H7 (cell line): ENCODE data around the gene MTA3. TPM values are rescaled to one million over a fixed set of nuclear protein-coding genes. Genes with fewer than 3 reads are reported as not detected.

Source experiments
- DNase-seq: peaks from one replicate; pipeline ENCODE4 v3.0.0; 2012
- H3K27me3 ChIP-seq: 2 replicates; pipeline ENCODE4 v1.6.0; 2011; ENCODE audit warnings: mild to moderate bottlenecking, low read length; ENCODE audit not compliant: control insufficient read depth, insufficient read depth
- H3K36me3 ChIP-seq: replicated peaks from 2 replicates; pipeline ENCODE4 v1.5.1; 2011; ENCODE audit warnings: low read length; ENCODE audit not compliant: control insufficient read depth, insufficient read depth
- H3K4me3 ChIP-seq: 2 replicates; pipeline ENCODE4 v1.5.1; 2011; ENCODE audit warnings: low read depth, mild to moderate bottlenecking, control low read depth, low read length, moderate library complexity; ENCODE audit not compliant: insufficient read depth
- total RNA-seq: library from RNA; depleted of rRNA; stranded (reverse); fragments of >200 nt; shearing (Covaris generic); gene quantifications from 2 replicates; pipeline ENCODE4 v1.2.3, GENCODE V29; 2014

The MTA3 gene
- total RNA-seq, 1 experiment from 2014 or later, result 51.8 TPM

DNA sequence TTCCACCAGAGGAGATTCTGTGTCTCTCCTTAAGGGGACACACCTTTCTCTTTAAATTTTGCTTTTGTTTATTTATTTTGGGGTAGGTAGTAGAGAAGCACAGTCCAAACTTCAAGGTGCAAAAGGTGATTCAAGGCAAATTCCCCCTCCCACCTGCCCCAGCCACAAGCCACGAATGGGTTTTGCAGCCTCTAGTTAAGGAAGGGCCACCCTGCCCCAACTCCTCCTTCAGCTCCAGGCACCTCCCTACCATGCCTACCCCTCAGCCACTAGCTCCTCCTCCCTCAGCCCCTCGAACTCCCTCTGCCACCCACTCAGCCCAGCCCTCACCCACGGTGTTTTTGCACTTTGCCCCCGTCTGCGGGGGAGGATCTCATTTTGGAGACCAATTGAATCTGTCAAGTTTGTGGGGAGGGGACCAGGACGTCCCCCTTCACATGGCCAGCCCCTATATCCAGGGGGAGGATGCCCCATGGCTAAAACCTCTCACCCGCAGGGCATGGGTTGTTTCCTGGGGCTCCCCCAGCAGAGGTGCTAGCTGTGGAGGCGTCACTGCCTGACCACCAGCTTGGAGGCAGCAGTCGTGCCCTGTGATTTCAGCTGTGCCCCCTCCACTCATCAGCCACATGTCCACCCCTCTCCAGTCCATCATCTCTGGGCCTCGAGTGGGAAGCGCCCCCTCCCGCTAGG, 219.5 kb downstream of the MTA3 start:
- Histone ChIP-seq H3K27me3 (peaks cover 8% of the 10 kb centered on the region), H3K36me3 (no peaks in the 10 kb centered on the region), H3K4me3 (no peak overlapping the region)
- DNase-seq, result peak; percentile 31

- no peaks in the 10 kb centered on the region for H3K36me3 ChIP-seq
- no peak overlapping the region for H3K4me3 ChIP-seq
- DNase-seq, result no peak
- H3K27me3 ChIP-seq, result peaks cover 8% of the 10 kb centered on the region
Observed at GRCh38 chr2:42788478-42788793, 220.0 kb downstream of the MTA3 start.

DNA sequence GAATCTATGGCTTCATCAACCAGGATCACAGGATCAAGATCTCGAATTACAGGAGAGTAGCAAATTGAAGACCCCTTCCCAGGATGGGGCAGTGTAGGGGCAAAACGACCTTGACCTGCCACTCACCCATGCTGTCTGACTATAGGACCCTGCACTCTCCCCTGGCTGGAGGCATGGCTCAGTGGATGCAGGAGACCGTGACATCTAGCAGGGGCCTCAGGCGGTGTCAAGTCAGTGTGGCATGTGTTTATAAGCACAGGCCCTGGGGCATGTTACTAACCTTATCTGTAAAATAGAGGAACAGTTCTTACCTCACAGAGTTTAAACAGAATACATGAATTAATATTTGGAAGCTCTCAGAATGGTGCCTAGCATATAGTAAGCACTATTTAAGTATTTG, 220.4 kb downstream of the MTA3 start:
- H3K27me3 ChIP-seq, result peaks cover 8% of the 10 kb centered on the region
- no peak overlapping the region for H3K4me3 ChIP-seq
- no peaks in the 10 kb centered on the region for H3K36me3 ChIP-seq
- DNase-seq, result no peak

- H3K36me3 ChIP-seq, result no peaks in the 10 kb centered on the region
- peaks cover 8% of the 10 kb centered on the region for H3K27me3 ChIP-seq
- no peak for DNase-seq
- no peak overlapping the region for H3K4me3 ChIP-seq
Observed at GRCh38 chr2:42789751-42790150, 221.3 kb downstream of the MTA3 start.

- Histone ChIP-seq H3K27me3 (peaks cover 8% of the 10 kb centered on the region), H3K36me3 (no peaks in the 10 kb centered on the region), H3K4me3 (no peak overlapping the region; the same call in 1 of the 2 replicates)
- no peak for DNase-seq
Observed at GRCh38 chr2:42791606-42792005, 223.2 kb downstream of the MTA3 start.

- Histone ChIP-seq H3K27me3 (peaks cover 8% of the 10 kb centered on the region), H3K36me3 (no peaks in the 10 kb centered on the region), H3K4me3 (peak overlapping the region; percentile 63)
- DNase-seq, result no peak
Observed at GRCh38 chr2:42792087-42792582, 223.7 kb downstream of the MTA3 start.

DNA sequence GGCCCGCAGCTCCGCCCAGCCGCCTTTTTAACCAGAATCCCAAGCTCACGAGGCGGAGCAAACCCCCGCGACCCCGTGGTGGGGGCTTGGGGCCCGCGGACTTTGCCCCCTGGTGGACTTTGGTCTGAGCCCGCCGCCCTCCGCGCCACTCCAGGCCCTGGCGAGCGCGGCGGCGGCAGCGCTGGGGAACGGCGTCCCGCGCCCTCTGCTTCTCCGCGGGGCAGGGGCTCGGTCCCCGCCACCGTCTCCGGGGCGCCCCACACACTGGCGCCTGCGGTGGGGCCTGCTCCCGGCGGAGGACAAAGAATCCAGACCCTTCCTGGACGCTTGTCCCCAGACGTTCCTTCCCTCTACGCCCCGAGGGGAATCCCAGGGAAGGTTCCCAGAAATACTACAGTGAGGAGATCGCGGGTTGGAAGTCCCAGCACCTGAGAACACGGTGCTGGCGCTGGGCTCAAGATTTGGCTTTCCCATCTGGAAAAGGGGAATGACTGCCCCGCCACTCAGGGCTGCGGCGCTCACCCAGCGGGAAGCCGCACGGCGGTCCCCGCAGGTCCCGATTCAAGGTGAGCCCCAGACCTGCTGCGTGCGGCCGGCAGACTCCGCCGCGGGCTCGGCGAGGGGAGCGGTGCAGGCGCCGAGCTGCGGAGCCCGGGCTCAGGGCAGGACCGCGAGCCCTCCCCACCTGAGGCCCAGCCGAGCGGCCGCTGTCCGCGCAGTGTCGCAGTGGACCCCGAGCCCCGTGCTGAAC, 224.3 kb downstream of the MTA3 start, which contains the start of gene HAAO:
Gene HAAO, minus strand, starts transcription at position 1 of the 751 bp plus-strand sequence. CDS start 47 bp downstream, outside the sequence.
- Histone ChIP-seq H3K27me3 (peaks cover 8% of the 10 kb centered on the region), H3K36me3 (no peaks in the 10 kb centered on the region), H3K4me3 (peak within 1 kb of the TSS; percentile 63)
- DNase-seq, result peak; percentile 90

GRCh38 chr2:42793334-42794270, 225.2 kb downstream of the MTA3 start:
- H3K36me3 ChIP-seq, result no peaks in the 10 kb centered on the region
- peak overlapping the region; percentile 63 for H3K4me3 ChIP-seq
- peaks cover 8% of the 10 kb centered on the region for H3K27me3 ChIP-seq
- peak; percentile 76 for DNase-seq

- DNase-seq, result peak; percentile 84
- no peaks in the 10 kb centered on the region for H3K36me3 ChIP-seq
- H3K27me3 ChIP-seq, result peaks cover 8% of the 10 kb centered on the region
- no peak overlapping the region for H3K4me3 ChIP-seq
Observed at GRCh38 chr2:42794271-42795046, 226.0 kb downstream of the MTA3 start.

DNA sequence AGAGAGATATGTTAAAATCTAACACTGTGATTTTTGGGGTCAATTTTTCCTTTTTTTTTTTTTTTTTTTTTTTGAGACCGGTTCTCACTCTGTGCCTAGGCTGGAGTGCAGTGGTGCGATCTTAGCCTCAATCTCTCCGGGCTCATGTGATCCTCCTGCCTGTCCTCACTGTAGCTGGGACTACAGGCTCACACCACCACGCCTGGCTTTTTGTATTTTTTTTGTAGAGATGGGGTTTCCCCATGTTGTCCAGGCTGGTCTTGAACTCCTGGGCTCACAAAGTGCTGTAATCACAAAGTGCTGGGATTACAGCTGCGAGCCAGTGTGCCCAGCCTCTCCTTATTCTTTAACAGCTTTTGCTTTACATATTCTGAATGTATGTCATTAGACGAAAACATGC, 226.8 kb downstream of the MTA3 start:
- DNase-seq, result no peak
- Histone ChIP-seq H3K36me3 (no peaks in the 10 kb centered on the region), H3K4me3 (no peak overlapping the region), H3K27me3 (peaks cover 8% of the 10 kb centered on the region)

- H3K4me3 ChIP-seq, result no peak overlapping the region
- H3K27me3 ChIP-seq, result peaks cover 8% of the 10 kb centered on the region
- H3K36me3 ChIP-seq, result no peaks in the 10 kb centered on the region
- DNase-seq, result no peak
Observed at GRCh38 chr2:42795841-42796301, 227.4 kb downstream of the MTA3 start.

- Histone ChIP-seq H3K4me3 (no peak overlapping the region), H3K36me3 (no peaks in the 10 kb centered on the region), H3K27me3 (peaks cover 5% of the 10 kb centered on the region)
- no peak for DNase-seq
Observed at GRCh38 chr2:42796427-42797248, 228.2 kb downstream of the MTA3 start.

GRCh38 chr2:42797281-42797680, 228.8 kb downstream of the MTA3 start:
- Histone ChIP-seq H3K4me3 (no peak overlapping the region), H3K36me3 (no peaks in the 10 kb centered on the region), H3K27me3 (no peaks in the 10 kb centered on the region; the same call in 1 of the 2 replicates)
- no peak for DNase-seq
